ENCODE data around the gene C5.

GRCh38 chr9:120996409-120996808, 53.7 kb downstream of the C5 start:
- TF ChIP-seq, protein P1, sequence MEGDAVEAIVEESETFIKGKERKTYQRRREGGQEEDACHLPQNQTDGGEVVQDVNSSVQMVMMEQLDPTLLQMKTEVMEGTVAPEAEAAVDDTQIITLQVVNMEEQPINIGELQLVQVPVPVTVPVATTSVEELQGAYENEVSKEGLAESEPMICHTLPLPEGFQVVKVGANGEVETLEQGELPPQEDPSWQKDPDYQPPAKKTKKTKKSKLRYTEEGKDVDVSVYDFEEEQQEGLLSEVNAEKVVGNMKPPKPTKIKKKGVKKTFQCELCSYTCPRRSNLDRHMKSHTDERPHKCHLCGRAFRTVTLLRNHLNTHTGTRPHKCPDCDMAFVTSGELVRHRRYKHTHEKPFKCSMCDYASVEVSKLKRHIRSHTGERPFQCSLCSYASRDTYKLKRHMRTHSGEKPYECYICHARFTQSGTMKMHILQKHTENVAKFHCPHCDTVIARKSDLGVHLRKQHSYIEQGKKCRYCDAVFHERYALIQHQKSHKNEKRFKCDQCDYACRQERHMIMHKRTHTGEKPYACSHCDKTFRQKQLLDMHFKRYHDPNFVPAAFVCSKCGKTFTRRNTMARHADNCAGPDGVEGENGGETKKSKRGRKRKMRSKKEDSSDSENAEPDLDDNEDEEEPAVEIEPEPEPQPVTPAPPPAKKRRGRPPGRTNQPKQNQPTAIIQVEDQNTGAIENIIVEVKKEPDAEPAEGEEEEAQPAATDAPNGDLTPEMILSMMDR (conservative IDR thresholded peaks at IDR 0.05 in 1 of 2, IDR thresholded peaks at IDR 0.05 in 1 of 2; ENCODE audit: low read depth in 1 of 2, low read length in 2 of 2) = no peak
- TF ChIP-seq EZH2 (IDR thresholded peaks at IDR 0.05; ENCODE audit: low read length, missing control alignments) = no peak

Data from fibroblast of lung (primary cell).